ENCODE measurements around the gene RCC1. TPM values are rescaled to one million over a fixed set of nuclear protein-coding genes. Genes with fewer than 3 reads are reported as not detected.

Gene RCC1
- total RNA-seq, result 10 to 100 TPM; 18.9 to 56.3 TPM

GRCh38 chr1:28505406-28506187, at the start of gene RCC1:
TSS of gene RCC1 (plus strand) at chr1:28506043. CDS start at chr1:28529867, 23,824 bp downstream.

GRCh38 chr1:28552758-28553663, 47.2 kb downstream of the RCC1 start, which contains the start of gene TRNAU1AP:
TSS of gene TRNAU1AP (plus strand) at chr1:28553085. CDS start at chr1:28553111, 26 bp downstream.

Small RNAs within 50 kb of the gene (small RNA-seq; reads per million reads assigned to genes)
- gene RNU6ATAC27P, result 0 to 0.12 reads per million in 2 donors
- 0 reads per million in 2 donors for gene SNORA16A
- 0 reads per million in 2 donors for gene SNORA44
- gene SNORA61, result 0 reads per million in 2 donors
- gene SNORA73A, result 0 reads per million in 2 donors
- gene SNORA73B, result 1,958 to 7,480 reads per million in 2 donors
- 777 to 1,428 reads per million in 2 donors for gene SNORD99

Other genes with a start within 250 kb of the RCC1 start
- gene SESN2, start 246.5 kb upstream of the RCC1 start, total RNA-seq, result 10 to 100 TPM; 11.3 to 13.4 TPM
- 10 to 100 TPM; 20.3 to 24.6 TPM for gene MED18, start 177.0 kb upstream of the RCC1 start, total RNA-seq
- 10 to 100 TPM; 21.0 to 48.3 TPM for gene PHACTR4, start 136.3 kb upstream of the RCC1 start, total RNA-seq
- gene TRNAU1AP, start 47.0 kb downstream of the RCC1 start, total RNA-seq, result 10 to 100 TPM; 18.6 to 21.3 TPM
- 1 to 10 TPM; 3.8 to 6.7 TPM for gene RAB42, start 86.2 kb downstream of the RCC1 start, total RNA-seq
- gene TAF12, start 137.0 kb downstream of the RCC1 start, total RNA-seq, result 10 to 100 TPM; 14.8 to 31.6 TPM
- not detected for gene RNU11, start 142.6 kb downstream of the RCC1 start, total RNA-seq
- gene GMEB1, start 162.7 kb downstream of the RCC1 start, total RNA-seq, result 1 to 10 TPM; 7.0 to 8.6 TPM
- gene YTHDF2, start 230.9 kb downstream of the RCC1 start, total RNA-seq, result 10 to 100 TPM; 67.8 to 84.9 TPM

Measured in melanocyte of skin (primary cell).